HCT116 (cell line): ENCODE results near the gene TNFAIP2. TPM values are rescaled to one million over a fixed set of nuclear protein-coding genes. Genes with fewer than 3 reads are reported as not detected.

Source experiments
- ATAC-seq: fragments of 200-7000 bp; cut with Tn5 transposase; 2 replicates; pipeline ENCODE4 v1.9.1; 2020; ENCODE audit warnings: mild to moderate bottlenecking, moderate library complexity
- BruUV-seq: library from RNA; stranded (reverse); fragments of 400-500 nt; replicated peaks from 2 replicates; lab custom pipeline; 2021; lab: Mats Ljungman, UMichigan
- CTCF ChIA-PET: fragments of 300-600 bp; sonication (Branson Sonifier 250); formaldehyde crosslinking; loops from one replicate; lab custom pipeline; 2021; ENCODE audit warnings: antibody characterized with exemption; lab: Charles Lee
- POLR2A ChIA-PET: fragments of 300-600, 350-600 bp; sonication (Branson Sonifier 250); formaldehyde crosslinking; loops from one replicate; lab custom pipeline; 2021; ENCODE audit warnings: antibody characterized with exemption; lab: Charles Lee
- RAD21 ChIA-PET, 2 experiments: fragments of 300-600 bp; sonication (Branson Sonifier 250); formaldehyde crosslinking; loops; one replicate each; lab custom pipeline; 2023; ENCODE audit warnings: low total read pairs in 2 of 2; ENCODE audit not compliant: uncharacterized antibody in 2 of 2, unreplicated experiment in 2 of 2, low non-redundant PET in 1 of 2; lab: Charles Lee
- DNase-seq: peaks from one replicate; pipeline ENCODE4 v3.0.0-alpha.2; 2010; ENCODE audit warnings: low read depth, low spot score
- H2AFZ ChIP-seq: fragments of 200-600 bp; shearing (Covaris generic), sonication (generic); 2 replicates; pipeline ENCODE4 v1.6.1; 2017; ENCODE audit warnings: low read depth, mixed run types, mixed read lengths, antibody characterized with exemption, low read length; ENCODE audit not compliant: poor library complexity, severe bottlenecking
- H3K27ac ChIP-seq: 2 replicates; pipeline ENCODE4 v1.5.1; 2012; ENCODE audit warnings: low read depth, low read length
- H3K27me3 ChIP-seq: fragments of 200-600 bp; sonication (generic); 2 replicates; pipeline ENCODE4 v1.6.1; 2016; ENCODE audit warnings: mixed run types, low read length, mixed read lengths; ENCODE audit not compliant: insufficient read depth
- H3K36me3 ChIP-seq, 2 experiments: fragments of 200-500 bp in 1 of 2; fragments of 200-600 bp in 1 of 2; sonication (Bioruptor generic) in 1 of 2; sonication (generic) in 1 of 2; 2 replicates each; pipeline versions ENCODE4 v1.5.1 to v1.6.1; 2014 to 2016; ENCODE audit warnings: low read length in 2 of 2, inconsistent platforms in 1 of 2, mixed read lengths in 1 of 2, mixed run types in 1 of 2; ENCODE audit not compliant: insufficient read depth in 2 of 2, control insufficient read depth in 1 of 2
- H3K4me1 ChIP-seq, 2 experiments: fragments of 200-600 bp in 1 of 2; sonication (generic) in 1 of 2; 2 replicates each; pipeline versions ENCODE4 v1.5.1 to v1.6.1; 2012 to 2017; ENCODE audit warnings: low read length in 2 of 2, inconsistent platforms in 1 of 2, mild to moderate bottlenecking in 1 of 2, mixed read lengths in 1 of 2, mixed run types in 1 of 2, moderate library complexity in 1 of 2; ENCODE audit not compliant: insufficient read depth in 2 of 2, control insufficient read depth in 1 of 2
- H3K4me2 ChIP-seq: fragments of 200-600 bp; sonication (generic); 2 replicates; pipeline ENCODE4 v1.6.1; 2017; ENCODE audit warnings: mixed run types, low read length, mixed read lengths
- H3K4me3 ChIP-seq, 2 experiments: fragments of 200-600 bp in 1 of 2; sonication (generic) in 1 of 2; replicated peaks in 1 of 2; 2 replicates each; pipeline ENCODE4 v1.5.1; 2011 to 2016; ENCODE audit warnings: low read length in 2 of 2, control low read depth in 1 of 2, low read depth in 1 of 2, mild to moderate bottlenecking in 1 of 2, mixed read lengths in 1 of 2, mixed run types in 1 of 2
- H3K79me2 ChIP-seq: fragments of 200-600 bp; sonication (generic); 2 replicates; pipeline ENCODE4 v1.6.1; 2017; ENCODE audit warnings: mild to moderate bottlenecking, mixed run types, low read length, moderate library complexity, mixed read lengths; ENCODE audit not compliant: insufficient read depth
- H3K9ac ChIP-seq: fragments of 200-600 bp; sonication (generic); 2 replicates; pipeline ENCODE4 v1.6.1; 2016; ENCODE audit warnings: low read length, mixed read lengths
- H3K9me2 ChIP-seq: fragments of 200-600 bp; sonication (generic), shearing (Covaris generic); 2 replicates; pipeline ENCODE4 v1.6.1; 2017; ENCODE audit warnings: mixed run types, mild to moderate bottlenecking, moderate library complexity; ENCODE audit not compliant: insufficient read depth
- H3K9me3 ChIP-seq, 2 experiments: fragments of 200-500 bp in 1 of 2; fragments of 200-600 bp in 1 of 2; sonication (Bioruptor generic) in 1 of 2; sonication (generic) in 1 of 2; 2 replicates each; pipeline ENCODE4 v1.6.1; 2014 to 2017; ENCODE audit warnings: low read length in 2 of 2, mixed read lengths in 2 of 2, inconsistent platforms in 1 of 2, low read depth in 1 of 2, mild to moderate bottlenecking in 1 of 2, mixed run types in 1 of 2, moderate library complexity in 1 of 2; ENCODE audit not compliant: control insufficient read depth in 1 of 2, insufficient read depth in 1 of 2
- H4K20me1 ChIP-seq: fragments of 200-600 bp; sonication (generic), shearing (Covaris generic); 2 replicates; pipeline ENCODE4 v1.6.1; 2017; ENCODE audit warnings: mixed run types, mild to moderate bottlenecking, moderate library complexity; ENCODE audit not compliant: insufficient read depth
- ATF3 ChIP-seq: IDR thresholded peaks from 2 replicates; pipeline ENCODE4 v1.6.1; 2012
- CBX3 ChIP-seq: IDR thresholded peaks from 2 replicates; pipeline ENCODE4 v1.6.1; 2012; ENCODE audit warnings: low read depth
- CTCF ChIP-seq, 3 experiments: fragments of 200-600 bp in 1 of 3; sonication (generic) in 1 of 3; IDR thresholded peaks in 2 of 3; conservative IDR thresholded peaks in 1 of 3; 2 replicates each; pipeline ENCODE4 v1.5.1; 2012 to 2017; ENCODE audit warnings: low read depth in 2 of 3, low read length in 2 of 3, antibody characterized with exemption in 1 of 3, borderline replicate concordance in 1 of 3, control low read depth in 1 of 3, mild to moderate bottlenecking in 1 of 3, mixed read lengths in 1 of 3, mixed run types in 1 of 3, moderate library complexity in 1 of 3; ENCODE audit not compliant: insufficient read depth in 1 of 3
- ELF1 ChIP-seq: IDR thresholded peaks from 2 replicates; pipeline ENCODE4 v1.6.1; 2012; ENCODE audit warnings: low read depth, borderline replicate concordance
- EZH2 ChIP-seq: fragments of 200-600 bp; sonication (generic); IDR thresholded peaks from 2 replicates; pipeline ENCODE4 v1.6.1; 2017; ENCODE audit warnings: antibody characterized with exemption, mixed run types
- FOSL1 ChIP-seq: IDR thresholded peaks from 2 replicates; pipeline ENCODE4 v1.6.1; 2012; ENCODE audit warnings: low read depth
- JUND ChIP-seq: IDR thresholded peaks from 2 replicates; pipeline ENCODE4 v1.6.1; 2012
- MAX ChIP-seq: IDR thresholded peaks from 2 replicates; pipeline ENCODE4 v1.6.1; 2012
- POLR2A ChIP-seq: IDR thresholded peaks from 2 replicates; pipeline ENCODE4 v1.7.0; 2011; ENCODE audit warnings: borderline replicate concordance; ENCODE audit not compliant: insufficient read depth, insufficient read length; ENCODE audit errors: extremely low read depth
- POLR2AphosphoS5 ChIP-seq: IDR thresholded peaks from 2 replicates; pipeline ENCODE4 v1.6.1; 2011; ENCODE audit warnings: mild to moderate bottlenecking, low read depth, low read length, moderate library complexity
- RAD21 ChIP-seq: IDR thresholded peaks from 2 replicates; pipeline ENCODE4 v1.6.1; 2012; ENCODE audit warnings: low read depth, mild to moderate bottlenecking
- REST ChIP-seq: IDR thresholded peaks from 2 replicates; pipeline ENCODE4 v1.6.1; 2012; ENCODE audit warnings: low read depth
- SIN3A ChIP-seq: IDR thresholded peaks from 2 replicates; pipeline ENCODE4 v1.6.1; 2012; ENCODE audit warnings: low read depth
- SP1 ChIP-seq: IDR thresholded peaks from 2 replicates; pipeline ENCODE4 v1.6.1; 2012; ENCODE audit warnings: low read depth
- TCF7L2 ChIP-seq: IDR thresholded peaks from 2 replicates; pipeline ENCODE4 v1.7.0; 2011; ENCODE audit warnings: borderline replicate concordance, inconsistent platforms; ENCODE audit not compliant: insufficient read depth, insufficient read length; ENCODE audit errors: extremely low read depth
- YY1 ChIP-seq: IDR thresholded peaks from 2 replicates; pipeline ENCODE4 v1.6.1; 2011; ENCODE audit warnings: low read length, low read depth, moderate library complexity, mild to moderate bottlenecking; ENCODE audit not compliant: insufficient replicate concordance; ENCODE audit errors: extremely low read depth
- ZBTB33 ChIP-seq: IDR thresholded peaks from 2 replicates; pipeline ENCODE4 v1.6.1; 2011; ENCODE audit warnings: mild to moderate bottlenecking, low read length, moderate library complexity; ENCODE audit not compliant: insufficient replicate concordance; ENCODE audit errors: extremely low read depth
- ZFX ChIP-seq: fragments of 450-650 bp; IDR thresholded peaks from 2 replicates; pipeline ENCODE4 v1.6.1; 2017
- intact Hi-C: fragments of 100-400 bp; cut with micrococcal nuclease; formaldehyde crosslinking; loops from 2 replicates; pipeline ENCODE4 v1.10.0; 2022
- total RNA-seq: library from RNA; stranded (reverse); gene quantifications from one replicate; pipeline ENCODE4 v1.2.1, GENCODE V29; 2021; ENCODE audit not compliant: unreplicated experiment

TNFAIP2 gene
- total RNA-seq, 1 experiment from 2014 or later, result 74.8 TPM

- H3K27ac ChIP-seq, result no peak overlapping the region
Observed at GRCh38 chr14:103186241-103186822, 63.1 kb downstream of the TNFAIP2 start.

More at GRCh38 chr14:103186241-103186822, 63.1 kb downstream of the TNFAIP2 start:
- no peak overlapping the region for H3K4me2 ChIP-seq
- H2AFZ ChIP-seq, result no peak overlapping the region
- RAD21 ChIA-PET, result interaction anchor here in 1 of 2 experiments (0.6 to 2.5 kb wide), 3 partner anchors 80 to 82 kb away, joined by 4 to 8 read pairs (median 4); no protein-coding TSS in a partner anchor
- H3K4me3 ChIP-seq, result no peak overlapping the region
- intact Hi-C loops, result no loop called here
- CTCF ChIA-PET, result interaction anchor here (1.4 to 5.7 kb wide), 2 partner anchors 81 to 111 kb away, joined by 3 to 26 read pairs; no protein-coding TSS in a partner anchor
- no peak overlapping the region for H3K9ac ChIP-seq
- no peak for ATAC-seq
- POLR2A ChIA-PET, result no interaction called here
- no peaks in the 10 kb centered on the region for H3K36me3 ChIP-seq
- no peaks in the 10 kb centered on the region for H3K9me2 ChIP-seq
- H3K27me3 ChIP-seq, result no peaks in the 10 kb centered on the region
- DNase-seq, result no peak
- no peaks in the 10 kb centered on the region for H4K20me1 ChIP-seq
- H3K79me2 ChIP-seq, result no peaks in the 10 kb centered on the region
- TF ChIP-seq REST (no peak), POLR2AphosphoS5 (no peak), CBX3 (no peak), RAD21 (no peak), FOSL1 (no peak), EZH2 (no peak), SIN3A (no peak), MAX (no peak), CTCF (IDR thresholded peaks at IDR 0.05 in 2 of 3, conservative IDR thresholded peaks at IDR 0.05 in 1 of 3; ENCODE audit: borderline replicate concordance in 1 of 3, insufficient read depth in 1 of 3, low read depth in 2 of 3, low read length in 2 of 3) (no peak), ZFX (no peak), ATF3 (no peak), YY1 (no peak), TCF7L2 (no peak), ELF1 (no peak), POLR2A (no peak), JUND (no peak), ZBTB33 (no peak), SP1 (no peak)
- BruUV-seq, result no TSS peak
- H3K9me3 ChIP-seq, result no peaks in the 10 kb centered on the region
- peaks cover 0 to 9% of the 10 kb centered on the region in 2 experiments; a peak in 2 of 4 replicates for H3K4me1 ChIP-seq
